OCI-LY7 (cell line): ENCODE data around the gene ZNF148. TPM values are rescaled to one million over a fixed set of nuclear protein-coding genes. Genes with fewer than 3 reads are reported as not detected.

Experiments used
- BruUV-seq: library from RNA; stranded (reverse); fragments of 400-500 nt; replicated peaks from 2 replicates; lab custom pipeline; 2021; lab: Mats Ljungman, UMichigan
- CTCF ChIA-PET: fragments of 300-600 bp; sonication (Branson Sonifier 250); formaldehyde crosslinking; loops from one replicate; lab custom pipeline; 2022; ENCODE audit warnings: antibody characterized with exemption; ENCODE audit not compliant: unreplicated experiment; lab: Charles Lee
- POLR2A ChIA-PET: fragments of 300-600 bp; sonication (Branson Sonifier 250); formaldehyde crosslinking; loops from one replicate; lab custom pipeline; 2022; ENCODE audit warnings: antibody characterized with exemption; lab: Charles Lee
- DNase-seq: peaks from one replicate; pipeline ENCODE4 v3.0.0-alpha.2; 2015; ENCODE audit warnings: low spot score
- H2AFZ ChIP-seq: fragments of 200-600 bp; sonication (generic), shearing (Covaris generic); 2 replicates; pipeline ENCODE4 v1.6.1; 2014; ENCODE audit warnings: mild to moderate bottlenecking, antibody characterized with exemption, low read length, moderate library complexity
- H3K27ac ChIP-seq: fragments of 200-600 bp; sonication (generic); 2 replicates; pipeline ENCODE4 v1.5.1; 2014; ENCODE audit warnings: mixed run types, low read depth, mild to moderate bottlenecking, moderate library complexity, low read length, inconsistent platforms; ENCODE audit not compliant: poor library complexity, severe bottlenecking
- H3K36me3 ChIP-seq: fragments of 200-600 bp; sonication (generic); 2 replicates; pipeline ENCODE4 v1.6.1; 2014; ENCODE audit warnings: mild to moderate bottlenecking, antibody characterized with exemption, low read length, moderate library complexity, mixed read lengths; ENCODE audit not compliant: insufficient read depth
- H3K4me1 ChIP-seq: fragments of 200-600 bp; sonication (generic); 2 replicates; pipeline ENCODE4 v1.5.1; 2014; ENCODE audit warnings: mild to moderate bottlenecking, low read length; ENCODE audit not compliant: insufficient read depth, poor library complexity, severe bottlenecking
- H3K4me2 ChIP-seq: fragments of 200-600 bp; sonication (generic); 2 replicates; pipeline ENCODE4 v1.6.1; 2014; ENCODE audit warnings: mild to moderate bottlenecking, low read length
- H3K4me3 ChIP-seq: fragments of 200-600 bp; sonication (generic); 2 replicates; pipeline ENCODE4 v1.5.1; 2014; ENCODE audit warnings: mild to moderate bottlenecking, low read depth, low read length; ENCODE audit not compliant: poor library complexity, severe bottlenecking
- H3K79me2 ChIP-seq: fragments of 200-600 bp; sonication (generic); 2 replicates; pipeline ENCODE4 v1.6.1; 2016; ENCODE audit warnings: low read depth, mild to moderate bottlenecking, low read length, moderate library complexity, mixed read lengths; ENCODE audit not compliant: insufficient read depth
- H3K9me2 ChIP-seq: fragments of 200-600 bp; sonication (generic); 2 replicates; pipeline ENCODE4 v1.6.1; 2016; ENCODE audit warnings: mild to moderate bottlenecking, low read length, mixed read lengths; ENCODE audit not compliant: insufficient read depth
- H3K9me3 ChIP-seq: fragments of 200-600 bp; sonication (generic); 2 replicates; pipeline ENCODE4 v1.6.1; 2014; ENCODE audit warnings: mild to moderate bottlenecking, mixed run types, low read length, mixed read lengths
- H4K20me1 ChIP-seq: fragments of 200-600 bp; sonication (generic); 2 replicates; pipeline ENCODE4 v1.6.1; 2014; ENCODE audit warnings: mild to moderate bottlenecking, antibody characterized with exemption, low read length, moderate library complexity, mixed read lengths; ENCODE audit not compliant: insufficient read depth
- CTCF ChIP-seq: fragments of 200-600 bp; sonication (generic); conservative IDR thresholded peaks from 2 replicates; pipeline ENCODE4 v1.5.1; 2014; ENCODE audit warnings: mild to moderate bottlenecking, antibody characterized with exemption, low read length, moderate library complexity, mixed read lengths
- EZH2phosphoT487 ChIP-seq: fragments of 200-600 bp; sonication (generic); IDR thresholded peaks from 2 replicates; pipeline ENCODE4 v1.6.1; 2018; ENCODE audit warnings: low read depth, borderline replicate concordance, mild to moderate bottlenecking, mixed run types, antibody characterized with exemption, low read length, moderate library complexity, mixed read lengths
- intact Hi-C: fragments of 100-400 bp; cut with micrococcal nuclease; formaldehyde crosslinking; loops from one replicate; pipeline ENCODE4 v1.10.0; 2022; ENCODE audit not compliant: unreplicated experiment
- total RNA-seq, 2 experiments: library from RNA; depleted of rRNA in 1 of 2; stranded (reverse); fragments of >200 nt in 1 of 2; shearing (Covaris generic) in 1 of 2; gene quantifications; 2 replicates each; pipeline ENCODE4 v1.2.3, GENCODE V29; 2014 to 2022

Gene ZNF148
- total RNA-seq, 2 experiments from 2014 or later, result 19.8 to 35.4 TPM

GRCh38 chr3:125358923-125359322, 16.2 kb downstream of the ZNF148 start:
- H3K79me2 ChIP-seq, result peaks cover 96% of the 10 kb centered on the region
- CTCF ChIA-PET, result no interaction called here
- H3K36me3 ChIP-seq, result peaks cover 14% of the 10 kb centered on the region
- peaks cover 33% of the 10 kb centered on the region for H4K20me1 ChIP-seq
- H3K4me3 ChIP-seq, result no peak overlapping the region
- H2AFZ ChIP-seq, result no peak overlapping the region
- TF ChIP-seq CTCF (no peak), EZH2phosphoT487 (no peak)
- no peaks in the 10 kb centered on the region for H3K9me2 ChIP-seq
- no peak overlapping the region for H3K27ac ChIP-seq
- intact Hi-C loops, result no loop called here
- H3K9me3 ChIP-seq, result no peaks in the 10 kb centered on the region
- H3K4me1 ChIP-seq, result peaks cover 31% of the 10 kb centered on the region
- no peak for DNase-seq
- H3K4me2 ChIP-seq, result no peak overlapping the region; the same call in 1 of the 2 replicates
- POLR2A ChIA-PET, result interaction anchor here (0.6 kb wide), 1 partner anchor 292 kb away, joined by 4 read pairs; no protein-coding TSS in a partner anchor
- BruUV-seq, result no TSS peak

DNA sequence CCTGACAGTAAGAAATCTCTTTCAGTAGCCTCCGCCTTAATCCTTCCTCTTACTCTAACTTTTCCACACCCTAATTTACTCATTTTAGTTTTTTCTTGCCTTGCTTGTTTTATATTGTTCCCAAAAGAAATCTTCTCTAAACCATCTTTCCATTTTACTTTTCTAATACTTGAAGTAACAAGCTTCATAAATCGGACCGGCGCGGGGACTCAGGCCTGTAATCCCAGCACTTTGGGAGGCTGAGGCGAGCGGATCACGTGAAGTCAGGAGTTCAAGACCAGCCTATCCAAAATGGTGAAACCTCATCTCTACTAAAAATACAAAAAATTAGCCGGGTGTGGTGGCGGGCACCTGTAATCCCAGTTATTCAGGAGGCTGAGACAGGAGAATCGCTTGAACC, 17.3 kb downstream of the ZNF148 start:
- POLR2A ChIA-PET, result interaction anchor here (1.1 to 1.7 kb wide), 3 partner anchors 9 to 16 kb away, joined by 3 to 6 read pairs (median 6); no protein-coding TSS in a partner anchor
- H3K9me3 ChIP-seq, result peaks cover 2% of the 10 kb centered on the region; the same call in 1 of the 2 replicates
- intact Hi-C loops, result no loop called here

More for the DNA sequence above, 17.3 kb downstream of the ZNF148 start:
- Histone ChIP-seq H3K4me2 (peak overlapping the region; percentile 72; the same call in 1 of the 2 replicates), H3K36me3 (peaks cover 20% of the 10 kb centered on the region), H2AFZ (no peak overlapping the region), H3K79me2 (peaks cover 96% of the 10 kb centered on the region), H3K27ac (no peak overlapping the region), H3K4me1 (peaks cover 31% of the 10 kb centered on the region), H4K20me1 (peaks cover 33% of the 10 kb centered on the region), H3K4me3 (no peak overlapping the region), H3K9me2 (no peaks in the 10 kb centered on the region)
- DNase-seq, result no peak
- BruUV-seq, result no TSS peak
- CTCF ChIA-PET, result no interaction called here
- no peak for TF ChIP-seq CTCF
- TF ChIP-seq EZH2phosphoT487, result no peak
